ENCODE data around the gene MFNG.
A peak's percentile ranks its signal among the peaks of the same experiment; 100 is the strongest.

Gene MFNG

DNA sequence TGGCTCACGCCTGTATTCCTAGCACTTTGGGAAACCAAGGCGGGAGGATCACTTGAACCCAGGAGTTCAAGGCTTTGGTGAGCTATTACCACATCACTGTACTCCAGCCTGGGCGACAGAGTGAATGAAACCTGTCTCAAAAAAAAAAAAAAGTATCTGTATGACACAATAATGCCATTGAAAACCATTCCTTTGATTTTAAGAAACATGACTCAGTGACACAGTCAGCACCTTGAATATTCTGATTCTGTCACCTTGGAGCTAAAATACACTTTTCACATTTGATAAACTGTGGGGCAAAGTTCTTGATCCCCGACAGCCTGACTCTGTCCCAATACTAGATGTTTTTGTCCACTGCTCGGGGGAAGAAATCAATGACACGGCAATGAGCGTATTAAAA, 42.2 kb downstream of the MFNG start:
- no peak for DNase-seq

DNA sequence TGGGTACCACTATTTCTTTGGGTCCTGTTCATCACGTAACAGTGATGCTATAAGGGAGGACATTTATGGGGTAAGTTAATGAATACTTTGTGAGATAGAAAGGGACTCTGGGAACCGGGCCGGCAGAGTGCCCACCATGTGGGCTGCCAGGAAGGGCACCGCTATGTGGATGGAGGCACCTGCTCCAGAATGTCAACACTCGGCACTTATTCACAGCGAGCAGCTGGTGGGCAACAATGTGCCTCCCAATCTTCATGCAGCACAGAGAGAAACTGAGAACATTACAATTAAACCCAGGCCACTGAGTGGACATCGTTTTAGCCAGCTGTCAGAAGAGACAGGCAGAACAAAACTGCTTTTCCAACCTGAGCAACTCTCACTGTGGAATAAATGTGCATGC, 43.1 kb downstream of the MFNG start:
- no peak for DNase-seq

DNA sequence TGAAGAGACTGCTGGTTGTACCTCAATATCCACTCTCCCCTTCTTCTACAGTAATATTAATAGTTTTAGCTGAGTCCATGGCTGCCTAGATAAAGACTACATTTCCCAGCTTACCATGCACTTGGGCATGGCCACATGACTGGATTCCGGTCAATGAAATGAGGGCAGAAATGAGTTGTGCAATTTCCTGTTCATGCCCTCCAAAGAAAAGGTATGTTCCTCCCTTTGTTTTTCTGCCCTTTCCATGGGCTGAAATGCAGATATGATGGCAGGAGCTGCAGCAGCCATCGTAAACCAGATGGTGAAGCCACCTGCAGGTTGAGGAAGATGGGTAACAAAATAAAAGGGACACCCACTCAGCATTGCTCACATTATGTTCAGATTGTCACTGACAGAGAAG, 43.6 kb downstream of the MFNG start:
- no peak for DNase-seq

- DNase-seq = no peak
Measured at GRCh38 chr22:37442135-37442534, 44.0 kb downstream of the MFNG start.

DNA sequence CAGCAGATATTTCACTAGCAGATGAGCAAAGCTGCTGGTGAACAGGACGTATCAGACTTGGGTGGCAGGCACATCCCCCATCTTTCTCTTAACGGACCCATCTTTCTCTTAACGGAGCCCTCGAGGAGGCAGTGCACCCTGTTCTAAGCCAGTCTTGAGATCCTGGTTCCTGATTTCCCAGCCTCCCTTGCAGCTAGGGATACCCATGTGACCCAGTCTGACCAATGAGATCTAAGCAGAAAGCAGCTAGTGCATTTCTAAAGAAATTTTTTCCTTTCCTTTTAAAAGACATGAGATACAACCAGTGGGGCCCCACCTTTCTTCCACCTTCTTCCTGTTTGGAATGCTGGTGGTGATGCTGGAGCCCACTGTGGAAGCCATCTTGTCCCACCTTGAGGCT, 45.3 kb downstream of the MFNG start:
- no peak for DNase-seq

- no peak for DNase-seq
Measured at GRCh38 chr22:37439347-37439746, 46.8 kb downstream of the MFNG start.

DNA sequence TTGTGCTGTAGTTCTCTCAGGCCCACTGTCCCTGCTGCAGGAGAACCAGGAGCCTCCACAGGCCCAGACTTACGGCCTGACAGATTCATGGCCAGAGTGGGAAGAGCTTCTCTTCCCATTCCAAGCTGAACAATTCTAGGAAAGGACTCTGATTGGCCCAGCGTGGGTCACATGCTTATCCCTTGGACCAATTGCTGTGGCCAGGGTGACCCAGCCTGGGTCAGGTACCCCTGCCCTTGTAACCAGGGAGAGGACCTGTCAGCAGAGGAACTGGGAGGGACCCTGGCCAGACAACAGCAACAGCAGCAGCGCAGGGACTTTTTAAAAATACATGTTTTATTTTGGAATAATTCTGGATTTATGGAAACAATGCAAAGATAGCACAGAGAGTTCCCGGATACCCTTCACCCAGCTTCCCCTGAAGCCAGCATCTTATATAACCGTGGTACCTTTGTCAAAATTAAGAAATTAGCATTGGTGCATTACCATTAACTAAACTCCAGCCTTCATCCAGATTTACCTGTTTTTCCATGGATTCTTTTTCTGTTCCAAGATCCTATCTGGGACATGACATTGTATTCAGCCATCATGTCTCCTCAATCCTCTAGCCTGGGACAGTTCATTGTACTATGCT, 50.1 kb downstream of the MFNG start:
- DNase-seq = no peak

DNA sequence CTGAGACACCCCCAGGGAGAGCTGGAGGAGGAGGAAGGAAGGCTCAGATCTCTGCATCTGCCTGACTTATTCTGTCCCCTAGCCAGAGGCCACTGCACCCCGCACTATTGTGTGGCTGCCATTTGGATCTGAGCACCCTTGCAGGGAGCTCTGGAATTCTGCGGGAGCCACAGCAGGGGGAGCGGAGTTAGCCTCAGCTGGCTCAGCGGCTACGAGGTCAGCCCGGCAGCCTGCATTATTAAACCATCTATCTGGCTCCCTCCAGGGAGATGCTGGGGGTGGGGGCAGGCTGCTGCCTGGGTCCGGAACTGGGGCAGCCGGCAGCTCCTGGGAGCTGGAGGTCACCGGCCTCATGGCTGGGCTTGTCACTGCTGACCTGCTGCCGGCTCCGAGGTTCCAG, 52.4 kb downstream of the MFNG start:
- no peak for DNase-seq

DNA sequence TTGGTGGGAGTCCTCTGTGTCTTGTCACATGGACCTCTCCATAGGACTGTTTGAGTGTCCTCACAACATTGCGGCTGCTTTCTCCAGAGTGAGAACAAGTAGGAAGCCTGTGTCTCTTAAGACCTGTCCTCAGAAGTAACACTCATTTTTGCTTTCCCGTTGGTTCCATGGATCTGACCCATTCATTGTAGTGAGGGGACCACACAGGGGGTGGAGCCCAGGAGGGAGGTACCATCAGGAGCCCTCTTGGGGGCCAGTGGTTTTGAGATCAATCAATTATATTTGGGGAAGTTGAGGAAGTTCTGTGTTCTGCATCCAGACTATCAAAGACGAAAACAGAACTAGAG, 53.5 kb downstream of the MFNG start:
- no peak for DNase-seq

GRCh38 chr22:37431801-37432707, 54.1 kb downstream of the MFNG start:
- DNase-seq = no peak

DNA sequence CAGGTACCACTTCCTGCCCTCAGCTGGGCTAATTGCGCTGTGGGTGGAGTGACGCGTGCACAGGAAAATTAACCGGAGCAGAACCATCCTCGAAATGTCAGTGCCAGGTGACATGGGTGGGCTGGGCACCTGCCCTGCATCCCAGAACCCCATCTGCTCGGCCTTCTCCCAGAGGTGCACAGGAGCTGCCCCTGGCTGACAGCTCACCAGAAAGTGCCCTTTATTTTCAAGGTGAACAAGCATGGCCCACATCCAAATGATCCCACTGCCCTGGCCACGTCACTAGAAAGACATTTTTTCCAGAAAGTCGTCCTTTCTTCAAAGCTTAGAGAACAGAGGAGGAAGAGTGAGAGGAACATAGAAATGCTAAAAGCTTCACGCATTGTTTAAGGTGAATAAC, 54.8 kb downstream of the MFNG start:
- no peak for DNase-seq

- no peak for DNase-seq
Measured at GRCh38 chr22:37430941-37431340, 55.2 kb downstream of the MFNG start.

- DNase-seq = peak; percentile 61
Measured at GRCh38 chr22:37428649-37429586, 57.3 kb downstream of the MFNG start.

DNA sequence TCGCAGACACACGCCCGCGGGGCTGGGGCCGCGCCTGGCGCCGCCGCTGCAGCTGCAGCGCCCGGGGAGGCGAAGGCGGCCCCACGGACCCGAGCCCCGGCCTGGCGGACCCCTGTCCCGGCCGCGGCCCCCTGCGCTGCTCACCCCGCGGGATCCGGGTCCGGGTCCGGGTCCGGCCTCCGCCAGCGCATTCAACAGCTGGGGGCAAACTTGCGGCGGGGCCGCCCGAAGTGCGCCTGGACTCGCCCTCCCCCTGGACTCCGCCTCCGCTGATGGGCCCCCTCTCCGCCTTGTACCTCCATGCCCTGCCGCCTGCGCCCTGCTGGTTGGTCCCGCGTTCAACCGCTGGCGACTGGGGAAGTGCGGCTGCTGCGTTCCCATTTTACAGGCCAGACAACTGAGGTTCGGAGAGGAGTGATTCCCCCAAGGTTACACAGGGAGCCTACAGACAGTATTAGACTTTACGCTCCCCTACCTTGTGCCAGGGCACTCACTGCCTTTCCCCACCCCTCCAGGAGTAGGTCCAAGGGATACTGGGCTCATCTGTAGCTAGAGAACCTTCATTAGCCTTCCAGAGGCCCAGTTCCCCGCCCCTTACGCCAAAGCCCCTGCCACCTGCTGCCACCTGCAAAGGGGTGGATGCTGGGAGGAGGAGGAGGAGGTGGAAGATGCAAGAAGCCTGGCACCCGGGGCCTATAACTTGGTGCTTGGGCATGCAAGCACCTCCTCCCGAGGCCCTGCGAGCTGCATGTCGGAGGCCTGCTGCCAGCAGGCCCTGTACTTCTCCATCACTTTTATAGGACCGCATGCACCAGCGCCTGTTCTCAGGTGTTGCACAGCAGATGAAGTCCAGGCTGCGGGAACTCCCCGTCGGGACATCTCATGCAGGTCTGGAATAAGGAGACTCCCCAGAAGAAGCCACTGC, 58.2 kb downstream of the MFNG start:
- no peak for DNase-seq

GRCh38 chr22:37427135-37427710, 59.0 kb downstream of the MFNG start, which contains the start of gene ELFN2:
Gene ELFN2 (minus strand): TSS chr22:37427479. CDS start chr22:37375534, 51,945 bp downstream.
- DNase-seq = no peak

DNA sequence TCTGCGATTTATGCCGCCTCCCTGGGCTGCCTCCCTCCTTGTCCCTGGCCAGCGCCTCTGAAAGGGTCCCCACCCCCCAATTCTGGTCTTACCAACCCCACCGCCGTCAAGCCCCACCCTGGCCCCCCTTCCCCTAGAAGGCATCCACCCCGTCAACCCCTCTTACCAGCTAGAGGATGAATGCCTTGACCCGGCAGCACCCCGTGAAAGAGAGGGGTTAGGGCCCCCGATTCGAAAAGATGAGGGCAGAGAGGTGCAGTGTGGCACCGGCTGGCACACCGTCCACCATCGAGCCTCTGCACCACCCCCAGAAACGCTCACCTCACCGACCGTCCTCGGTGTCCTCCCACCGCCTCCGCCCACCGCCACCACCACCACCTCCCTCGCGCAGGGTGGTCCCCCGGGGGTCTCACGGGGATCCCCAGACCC, 59.5 kb downstream of the MFNG start:
- no peak for DNase-seq

- DNase-seq = no peak
Measured at GRCh38 chr22:37425800-37426705, 60.1 kb downstream of the MFNG start.

- DNase-seq = no peak
Measured at GRCh38 chr22:37425369-37425768, 60.8 kb downstream of the MFNG start.

DNA sequence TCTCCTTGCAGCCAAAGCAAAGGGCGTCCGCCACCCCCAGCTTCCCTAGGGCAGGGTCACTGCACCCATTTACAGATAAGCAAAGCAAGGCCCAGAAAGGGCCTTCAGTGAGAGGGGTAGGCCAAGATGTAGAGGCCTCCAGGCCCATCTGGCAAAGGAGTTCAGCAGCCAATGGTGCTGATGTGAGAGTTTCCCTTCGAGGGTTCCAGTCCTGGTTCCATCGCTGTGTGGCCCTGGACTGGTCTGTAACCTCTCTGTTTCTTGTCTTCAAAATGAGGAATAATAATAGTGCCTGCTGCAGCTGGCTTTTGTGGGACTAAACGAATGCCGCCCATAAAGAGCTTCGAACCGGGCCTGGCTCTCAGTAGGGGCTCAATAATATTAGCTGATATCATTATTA, 62.9 kb downstream of the MFNG start:
- DNase-seq = no peak

- no peak for DNase-seq
Measured at GRCh38 chr22:37421468-37421877, 64.7 kb downstream of the MFNG start.

Data from activated CD4-positive, CD25-positive, alpha-beta regulatory T cell treated with anti-CD3 and anti-CD28 coated beads, Interleukin-2, amount 50 U/mL, for 72 hours (primary cell).